CD4-positive, CD25-positive, alpha-beta regulatory T cell (primary cell): ENCODE data around the gene IGSF6. TPM values are rescaled to one million over a fixed set of nuclear protein-coding genes. Genes with fewer than 3 reads are reported as not detected.
"Not testable (repeated sequence)": the region's sequence is repeated elsewhere in the genome, so short reads cannot be mapped to it uniquely, and the experiment has no call there.

Source experiments
- ATAC-seq, 2 donors: fragments of 150-1000 bp; cut with Tn5 transposase; one replicate each; pipeline ENCODE4 v1.10.0; 2021; ENCODE audit warnings: low read depth in 2 of 2, moderate number of reproducible peaks in 2 of 2, moderate library complexity in 1 of 2
- DNase-seq, 3 donors: peaks; one replicate each; pipeline versions ENCODE4 v3.0.0 to v3.0.0-alpha.2; 2012 to 2022; ENCODE audit warnings: mixed read lengths in 1 of 3
- H3K27ac ChIP-seq: one replicate; pipeline ENCODE4 v1.7.0; 2013; ENCODE audit warnings: mild to moderate bottlenecking, low read length; ENCODE audit not compliant: insufficient read depth, poor library complexity, severe bottlenecking
- H3K27me3 ChIP-seq: one replicate; pipeline ENCODE4 v1.7.0; 2013; ENCODE audit warnings: low read length; ENCODE audit not compliant: control insufficient read depth, insufficient read depth
- H3K36me3 ChIP-seq: one replicate; pipeline ENCODE4 v1.7.0; 2013; ENCODE audit warnings: mild to moderate bottlenecking, low read length, moderate library complexity; ENCODE audit not compliant: control insufficient read depth, insufficient read depth
- H3K4me1 ChIP-seq: 2 replicates; pipeline ENCODE4 v1.7.0; 2013; ENCODE audit warnings: mild to moderate bottlenecking, low read length; ENCODE audit not compliant: insufficient read depth, control insufficient read depth, poor library complexity, severe bottlenecking
- H3K4me3 ChIP-seq: one replicate; pipeline ENCODE4 v1.7.0; 2013; ENCODE audit warnings: low read depth, mild to moderate bottlenecking, low read length, moderate library complexity
- H3K9me3 ChIP-seq, 2 experiments: 1 replicate in 1 of 2; 2 replicates in 1 of 2; pipeline ENCODE4 v1.7.0; 2013; ENCODE audit warnings: low read length in 2 of 2, mild to moderate bottlenecking in 1 of 2, moderate library complexity in 1 of 2; ENCODE audit not compliant: control insufficient read depth in 2 of 2
- H3K27ac Mint-ChIP-seq, 3 donors: one replicate each; pipeline ENCODE4 v1.8.0; 2020 to 2022; ENCODE audit warnings: mild to moderate bottlenecking in 3 of 3, mixed read lengths in 3 of 3, moderate library complexity in 2 of 3
- H3K27me3 Mint-ChIP-seq: one replicate; pipeline ENCODE4 v1.8.0; 2022; ENCODE audit warnings: mild to moderate bottlenecking, mixed read lengths
- H3K36me3 Mint-ChIP-seq: one replicate; pipeline ENCODE4 v1.8.0; 2020; ENCODE audit warnings: mixed read lengths
- H3K4me1 Mint-ChIP-seq, 4 donors: one replicate each; pipeline ENCODE4 v1.8.0; 2020 to 2022; ENCODE audit warnings: mixed read lengths in 4 of 4, mild to moderate bottlenecking in 1 of 4
- H3K4me3 Mint-ChIP-seq, 4 donors: one replicate each; pipeline ENCODE4 v1.8.0; 2020 to 2022; ENCODE audit warnings: mild to moderate bottlenecking in 4 of 4, mixed read lengths in 4 of 4, moderate library complexity in 3 of 4
- H3K9me3 Mint-ChIP-seq, 7 donors: one replicate each; pipeline ENCODE4 v1.8.0; 2020 to 2022; ENCODE audit warnings: mixed read lengths in 7 of 7, mild to moderate bottlenecking in 3 of 7, moderate library complexity in 2 of 7
- polyA plus RNA-seq, 4 donors: library from polyadenylated mRNA; unstranded; fragments of 300-500 nt; fragmentation: Illumina TruSeq; gene quantifications; one replicate each; pipeline ENCODE4 v1.2.3, GENCODE V29; 2021
- total RNA-seq: library from RNA; stranded (reverse); gene quantifications from one replicate; pipeline ENCODE4 v1.2.3, GENCODE V29; 2022

Gene IGSF6
- total and polyA plus RNA-seq, 5 donors from 2014 or later = 0.13 to 1.1 (median 0.20) TPM

- Histone ChIP-seq H3K27ac (no peak overlapping the region), H3K27me3 (peaks cover 3% of the 10 kb centered on the region), H3K4me1 (no peaks in the 10 kb centered on the region), H3K4me3 (no peak overlapping the region), H3K9me3 (peaks cover 0 to 2% of the 10 kb centered on the region in 2 experiments), H3K36me3 (no peaks in the 10 kb centered on the region)
- H3K36me3 Mint-ChIP-seq = no peaks in the 10 kb centered on the region
- no peaks in the 10 kb centered on the region for H3K4me1 Mint-ChIP-seq
- peak in 1 of 3 donors; percentile 29 for DNase-seq
- peaks cover 0 to 7% (median 0%) of the 10 kb centered on the region in 7 donors for H3K9me3 Mint-ChIP-seq
- no peak overlapping the region for H3K4me3 Mint-ChIP-seq
- H3K27ac Mint-ChIP-seq = no peak overlapping the region
- H3K27me3 Mint-ChIP-seq = peaks cover 16% of the 10 kb centered on the region
- ATAC-seq = no peak
Measured at GRCh38 chr16:21684199-21684598, 31.8 kb upstream of the IGSF6 start.

- H3K27ac ChIP-seq = no peak overlapping the region
- H3K36me3 Mint-ChIP-seq = no peaks in the 10 kb centered on the region
- H3K27ac Mint-ChIP-seq = no peak overlapping the region
- no peaks in the 10 kb centered on the region for H3K9me3 ChIP-seq
- no peak for ATAC-seq
- H3K4me1 ChIP-seq = no peaks in the 10 kb centered on the region
- H3K27me3 Mint-ChIP-seq = peaks cover 16% of the 10 kb centered on the region
- H3K4me1 Mint-ChIP-seq = no peaks in the 10 kb centered on the region
- H3K36me3 ChIP-seq = no peaks in the 10 kb centered on the region
- DNase-seq = no peak
- H3K4me3 Mint-ChIP-seq = no peak overlapping the region
- peaks cover 0 to 1% (median 0%) of the 10 kb centered on the region in 7 donors for H3K9me3 Mint-ChIP-seq
- peaks cover 3% of the 10 kb centered on the region for H3K27me3 ChIP-seq
- no peak overlapping the region for H3K4me3 ChIP-seq
Measured at GRCh38 chr16:21683184-21683583, 30.8 kb upstream of the IGSF6 start.

- not testable (repeated sequence) for H3K4me1 Mint-ChIP-seq, H3K9me3 Mint-ChIP-seq
Measured at GRCh38 chr16:21680714-21681113, 28.3 kb upstream of the IGSF6 start.

GRCh38 chr16:21674456-21674855, 22.0 kb upstream of the IGSF6 start:
- H3K4me3 Mint-ChIP-seq, H3K4me1 ChIP-seq, H3K27me3 ChIP-seq, H3K9me3 Mint-ChIP-seq, H3K27ac Mint-ChIP-seq, H3K4me1 Mint-ChIP-seq, H3K27ac ChIP-seq, H3K4me3 ChIP-seq, H3K36me3 Mint-ChIP-seq, H3K36me3 ChIP-seq, ATAC-seq, H3K9me3 ChIP-seq, DNase-seq: not testable (repeated sequence)
- peaks cover 41% of the 10 kb centered on the region for H3K27me3 Mint-ChIP-seq

More at GRCh38 chr16:21680714-21681113, 28.3 kb upstream of the IGSF6 start:
- H3K9me3 ChIP-seq, H3K36me3 Mint-ChIP-seq, H3K27ac ChIP-seq, H3K27ac Mint-ChIP-seq, H3K4me1 ChIP-seq, H3K4me3 Mint-ChIP-seq, H3K36me3 ChIP-seq, H3K27me3 ChIP-seq, ATAC-seq, H3K4me3 ChIP-seq, DNase-seq: not testable (repeated sequence)
- peaks cover 22% of the 10 kb centered on the region for H3K27me3 Mint-ChIP-seq

GRCh38 chr16:21673469-21673868, 21.1 kb upstream of the IGSF6 start:
- Histone ChIP-seq H3K4me1 (no peaks in the 10 kb centered on the region), H3K27ac (no peak overlapping the region), H3K9me3 (peaks cover 0 to 3% of the 10 kb centered on the region in 2 experiments), H3K36me3 (no peaks in the 10 kb centered on the region), H3K27me3 (peaks cover 9% of the 10 kb centered on the region), H3K4me3 (no peak overlapping the region)
- H3K27ac Mint-ChIP-seq = no peak overlapping the region
- H3K9me3 Mint-ChIP-seq = peaks cover 0 to 6% (median 1%) of the 10 kb centered on the region in 7 donors
- H3K4me1 Mint-ChIP-seq = no peaks in the 10 kb centered on the region
- DNase-seq (no peak), ATAC-seq (no peak)
- H3K4me3 Mint-ChIP-seq = no peak overlapping the region
- peaks cover 41% of the 10 kb centered on the region for H3K27me3 Mint-ChIP-seq
- no peaks in the 10 kb centered on the region for H3K36me3 Mint-ChIP-seq

- Mint-ChIP-seq H3K9me3 (no peaks in the 10 kb centered on the region), H3K4me3 (no peak overlapping the region), H3K27me3 (peaks cover 37% of the 10 kb centered on the region), H3K36me3 (no peaks in the 10 kb centered on the region), H3K4me1 (peaks cover 2 to 12% (median 7%) of the 10 kb centered on the region in 4 donors), H3K27ac (no peak overlapping the region)
- H3K4me1 ChIP-seq = peaks cover 7% of the 10 kb centered on the region
- H3K9me3 ChIP-seq = no peaks in the 10 kb centered on the region
- ATAC-seq = no peak
- no peaks in the 10 kb centered on the region for H3K27me3 ChIP-seq
- no peaks in the 10 kb centered on the region for H3K36me3 ChIP-seq
- no peak overlapping the region for H3K4me3 ChIP-seq
- H3K27ac ChIP-seq = no peak overlapping the region
- no peak for DNase-seq
Measured at GRCh38 chr16:21667575-21667974, 15.2 kb upstream of the IGSF6 start.

- H3K27ac ChIP-seq = no peak overlapping the region
- peaks cover 37% of the 10 kb centered on the region for H3K27me3 Mint-ChIP-seq
- H3K36me3 ChIP-seq = no peaks in the 10 kb centered on the region
- no peak overlapping the region for H3K27ac Mint-ChIP-seq
- no peaks in the 10 kb centered on the region for H3K9me3 ChIP-seq
- no peak overlapping the region for H3K4me3 ChIP-seq
- DNase-seq = no peak
- H3K4me1 Mint-ChIP-seq = peaks cover 2 to 17% (median 11%) of the 10 kb centered on the region in 4 donors
- no peak overlapping the region for H3K4me3 Mint-ChIP-seq
- no peaks in the 10 kb centered on the region for H3K27me3 ChIP-seq
- no peaks in the 10 kb centered on the region for H3K36me3 Mint-ChIP-seq
- no peak for ATAC-seq
- H3K4me1 ChIP-seq = peaks cover 9% of the 10 kb centered on the region
- no peaks in the 10 kb centered on the region for H3K9me3 Mint-ChIP-seq
Measured at GRCh38 chr16:21666772-21667171, 14.4 kb upstream of the IGSF6 start.

- no peaks in the 10 kb centered on the region for H3K9me3 Mint-ChIP-seq
- Histone ChIP-seq H3K27me3 (no peaks in the 10 kb centered on the region), H3K9me3 (no peaks in the 10 kb centered on the region), H3K4me3 (no peak overlapping the region), H3K36me3 (no peaks in the 10 kb centered on the region), H3K27ac (no peak overlapping the region), H3K4me1 (peaks cover 19% of the 10 kb centered on the region)
- H3K4me1 Mint-ChIP-seq = peaks cover 12 to 31% (median 22%) of the 10 kb centered on the region in 4 donors
- no peak for ATAC-seq
- H3K27me3 Mint-ChIP-seq = peaks cover 21% of the 10 kb centered on the region
- no peaks in the 10 kb centered on the region for H3K36me3 Mint-ChIP-seq
- H3K4me3 Mint-ChIP-seq = no peak overlapping the region
- no peak overlapping the region for H3K27ac Mint-ChIP-seq
- no peak for DNase-seq
Measured at GRCh38 chr16:21664801-21665492, 12.5 kb upstream of the IGSF6 start.
